ENCODE results near the gene REELD1. TPM values are rescaled to one million over a fixed set of nuclear protein-coding genes. Genes with fewer than 3 reads are reported as not detected.

The REELD1 gene
- total and polyA plus RNA-seq, 2 of the 4 experiments (the other 2 are of a cell fraction): not detected

- no peak overlapping the region for H3K4me2 ChIP-seq (ENCODE audit: low read depth, low read length)
- TF ChIP-seq MXI1 (IDR thresholded peaks at IDR 0.05; ENCODE audit: borderline replicate concordance, low read depth, low read length): no peak
- TF ChIP-seq RCOR1 (IDR thresholded peaks at IDR 0.05; ENCODE audit: insufficient replicate concordance, low read length): no peak
- TF ChIP-seq MAFK (IDR thresholded peaks at IDR 0.05; ENCODE audit: low read depth, low read length): no peak
- no peak overlapping the region for H2BK15ac ChIP-seq (ENCODE audit: low read depth, low read length)
- no peak overlapping the region for H3K18ac ChIP-seq (ENCODE audit: low read depth, low read length)
- H3K27ac ChIP-seq (ENCODE audit: insufficient read depth, low read length): no peak overlapping the region
- H2AK9ac ChIP-seq (replicated peaks; ENCODE audit: low read depth, low read length, poor library complexity): no peak overlapping the region
- no peak overlapping the region for H4K5ac ChIP-seq (ENCODE audit: low read depth, low read length)
- H2BK20ac ChIP-seq (ENCODE audit: low read depth, low read length): no peak overlapping the region
- dilution Hi-C loops (cut with HindIII; ENCODE audit: low sequenced_read_pairs, unreplicated experiment): no loop called here
- H3K9me1 ChIP-seq (ENCODE audit: insufficient read depth, low read length): peaks cover 8% of the 10 kb centered on the region
- H3K56ac ChIP-seq (ENCODE audit: extremely low read depth, insufficient read depth, low read length): no peak overlapping the region
- peaks cover 11% of the 10 kb centered on the region for H3K4me1 ChIP-seq (ENCODE audit: control insufficient read depth, insufficient read depth, low read length)
- H3K27me3 ChIP-seq (ENCODE audit: control insufficient read depth, insufficient read depth, low read length): no peaks in the 10 kb centered on the region
- no peak overlapping the region for H3K4me3 ChIP-seq (ENCODE audit: insufficient read depth, low read depth, low read length)
- no TSS peak for BruUV-seq (replicated peaks)
- H4K91ac ChIP-seq (ENCODE audit: insufficient read depth, low read depth, low read length): no peak overlapping the region; the same call in 1 of the 2 replicates
- no peaks in the 10 kb centered on the region for H4K20me1 ChIP-seq (ENCODE audit: insufficient read depth, low read length)
- H3K23ac ChIP-seq (ENCODE audit: low read depth, low read length): no peak overlapping the region
- H2AFZ ChIP-seq (replicated peaks; ENCODE audit: low read length, poor library complexity): peak overlapping the region; percentile 3
- H3K79me1 ChIP-seq (ENCODE audit: low read depth in 1 of 2, low read length in 2 of 2): no peaks in the 10 kb centered on the region
- H3K9ac ChIP-seq (ENCODE audit: low read depth, low read length): no peak overlapping the region
- ATAC-seq (ENCODE audit: low read depth) (no peak), DNase-seq (no peak)
- H3K14ac ChIP-seq (replicated peaks; ENCODE audit: low read depth, low read length): no peak overlapping the region
- WGBS, 2 experiments (ENCODE audit: extremely low coverage in 2 of 2, insufficient read length in 1 of 2): 50% methylated on average over 2 of the region's 6 CpGs; no CpG with 5 or more reads in 1 of the 2 experiments
- no peaks in the 10 kb centered on the region for H3K36me3 ChIP-seq (ENCODE audit: control insufficient read depth, insufficient read depth, low read length)
- H2BK5ac ChIP-seq (ENCODE audit: low read depth, low read length, poor library complexity, severe bottlenecking): no peak overlapping the region
- intact Hi-C loops (cut with micrococcal nuclease): no loop called here
- H3K4ac ChIP-seq (ENCODE audit: low read depth, low read length): no peak overlapping the region
- H2BK120ac ChIP-seq (ENCODE audit: low read depth, low read length): no peak overlapping the region
- H4K8ac ChIP-seq (ENCODE audit: low read depth in 2 of 2, low read length in 2 of 2): no peak overlapping the region
- POLR2A ChIA-PET (ENCODE audit: unreplicated experiment): no interaction called here
- in situ Hi-C loops (cut with MboI; ENCODE audit: low sequenced_read_pairs): no loop called here
- CTCF ChIA-PET: no interaction called here
- H3K9me3 ChIP-seq (ENCODE audit: control insufficient read depth, insufficient read depth, low read length): no peaks in the 10 kb centered on the region
- H2AK5ac ChIP-seq (ENCODE audit: low read depth, low read length): no peak overlapping the region
Observed at GRCh38 chr4:146246381-146246780, 32.0 kb downstream of the REELD1 start.

All from IMR-90 (cell line).